ENCODE measurements around the gene APBB2. TPM values are rescaled to one million over a fixed set of nuclear protein-coding genes. Genes with fewer than 3 reads are reported as not detected.

Gene APBB2
- total and polyA plus RNA-seq, 2 of the 8 experiments (the other 6 are each of a cell fraction or from before 2014, with no cell fraction given): 58.7 to 59.4 TPM

GRCh38 chr4:41236032-41236431 is 21.7 kb upstream of the APBB2 start:
- DNase-seq (ENCODE audit: low read depth in 1 of 2, low spot score in 2 of 2) (peak in 1 of 2 experiments; percentile 20), FAIRE-seq (no peak)
- Histone ChIP-seq H3K4me3 (ENCODE audit: extremely low read depth in 1 of 4, insufficient read depth in 2 of 4, low read depth in 3 of 4, low read length in 4 of 4) (no peak overlapping the region), H3K23ac (ENCODE audit: insufficient read length) (no peak overlapping the region), H3K4ac (replicated peaks; ENCODE audit: insufficient read length, low read depth, low read length) (no peak overlapping the region), H3K9me3 (ENCODE audit: insufficient read depth in 2 of 2, low read depth in 1 of 2, low read length in 1 of 2) (no peaks in the 10 kb centered on the region), H3K14ac (ENCODE audit: insufficient read length) (no peak overlapping the region), H4K91ac (replicated peaks; ENCODE audit: insufficient read length, low read length) (no peak overlapping the region), H2BK12ac (ENCODE audit: low read depth, low read length) (no peak overlapping the region), H3K27me3 (replicated peaks in 1 of 4; ENCODE audit: control insufficient read depth in 3 of 4, extremely low read depth in 1 of 4, insufficient read depth in 3 of 4, low read length in 3 of 4) (no peaks in the 10 kb centered on the region), H3K23me2 (ENCODE audit: low read depth, low read length) (0 out of 2 replicates have a peak, but pooled peaks cover 2% of the 10 kb centered on the region), H3K9ac (replicated peaks in 1 of 4; ENCODE audit: extremely low read depth in 1 of 4, low read depth in 3 of 4, low read length in 3 of 4) (no peak overlapping the region), H2BK5ac (ENCODE audit: low read depth, low read length) (no peak overlapping the region), H3K4me2 (ENCODE audit: insufficient read depth in 1 of 2, low read depth in 2 of 2, low read length in 2 of 2) (no peak overlapping the region), H2AK5ac (ENCODE audit: low read depth, low read length) (no peak overlapping the region), H2BK15ac (ENCODE audit: low read length) (no peak overlapping the region), H4K20me1 (replicated peaks in 1 of 2; ENCODE audit: control insufficient read depth in 1 of 2, insufficient read depth in 2 of 2, low read length in 2 of 2) (no peaks in the 10 kb centered on the region), H4K8ac (ENCODE audit: extremely low read depth, insufficient read depth, low read length) (no peak overlapping the region), H3K27ac (ENCODE audit: low read depth, low read length) (no peak overlapping the region), H3K36me3 (ENCODE audit: control insufficient read depth in 2 of 4, insufficient read depth in 4 of 4, low read length in 3 of 4) (no peaks in the 10 kb centered on the region), H2BK20ac (ENCODE audit: low read length) (no peak overlapping the region), H2BK120ac (replicated peaks; ENCODE audit: low read depth, low read length) (no peak overlapping the region), H3K56ac (replicated peaks; ENCODE audit: insufficient read length, low read depth, low read length) (no peak overlapping the region), H3K4me1 (replicated peaks in 1 of 4; ENCODE audit: control insufficient read depth in 3 of 4, insufficient read depth in 4 of 4, low read length in 3 of 4) (no peaks in the 10 kb centered on the region), H3K79me1 (ENCODE audit: low read depth, low read length) (no peaks in the 10 kb centered on the region), H2AFZ (ENCODE audit: low read length) (no peak overlapping the region), H3K18ac (ENCODE audit: extremely low read depth, low read length) (no peak overlapping the region), H4K5ac (ENCODE audit: insufficient read length, low read depth, low read length) (no peak overlapping the region), H3K79me2 (ENCODE audit: control insufficient read depth in 1 of 2, insufficient read depth in 2 of 2, low read length in 2 of 2) (no peaks in the 10 kb centered on the region)
- POLR2A ChIA-PET (ENCODE audit: partially characterized antibody): no interaction called here
- 100% methylated on average over 1 of the region's 1 CpG; no CpG with 5 or more reads in 1 of the 2 experiments for WGBS, 2 experiments (ENCODE audit: extremely low coverage in 1 of 2, insufficient coverage in 1 of 2, insufficient read length in 1 of 2, insufficient replicate concordance in 2 of 2, low coverage in 1 of 2, low lambda C conversion rate in 2 of 2, missing lambda C conversion rate in 1 of 2)
- CTCF ChIA-PET (ENCODE audit: partially characterized antibody): interaction anchor here (0.9 kb wide), 1 partner anchor 260 kb away, joined by 3 read pairs; no protein-coding TSS in a partner anchor
- TF ChIP-seq CEBPB (IDR thresholded peaks at IDR 0.05; ENCODE audit: low read depth, low read length) (no peak), JUN (IDR thresholded peaks at IDR 0.05; ENCODE audit: low read depth, low read length) (no peak), BCL11A (IDR thresholded peaks at IDR 0.05; ENCODE audit: low read depth in 2 of 2, low read length in 2 of 2) (no peak), POU5F1 (IDR thresholded peaks at IDR 0.05; ENCODE audit: low read depth, low read length) (no peak), ATF2 (IDR thresholded peaks at IDR 0.05; ENCODE audit: low read length) (no peak), CBX8 (IDR thresholded peaks at IDR 0.05; ENCODE audit: borderline replicate concordance, low read depth, low read length) (no peak), USF2 (IDR thresholded peaks at IDR 0.05; ENCODE audit: low read length) (no peak), TAF7 (optimal IDR thresholded peaks at IDR 0.05; ENCODE audit: borderline replicate concordance, low read depth, low read length) (no peak), CTBP2 (IDR thresholded peaks at IDR 0.05; ENCODE audit: borderline replicate concordance, insufficient read depth, insufficient read length, low read length) (no peak), CBX5 (IDR thresholded peaks at IDR 0.05; ENCODE audit: low read depth, low read length) (no peak), ZNF274 (IDR thresholded peaks at IDR 0.05; ENCODE audit: borderline replicate concordance, extremely low read depth, low read length) (no peak), JUND (IDR thresholded peaks at IDR 0.05; ENCODE audit: low read length) (no peak)

Data from H1 (cell line).